GM18498 (cell line): ENCODE measurements around the gene RPH3AL.

Experiments
- ATAC-seq: cut with Tn5 transposase; IDR thresholded peaks from one replicate; pipeline ENCODE4 v1.9.1; 2021; ENCODE audit warnings: mild to moderate bottlenecking, moderate library complexity; ENCODE audit not compliant: unreplicated experiment

Gene RPH3AL

DNA sequence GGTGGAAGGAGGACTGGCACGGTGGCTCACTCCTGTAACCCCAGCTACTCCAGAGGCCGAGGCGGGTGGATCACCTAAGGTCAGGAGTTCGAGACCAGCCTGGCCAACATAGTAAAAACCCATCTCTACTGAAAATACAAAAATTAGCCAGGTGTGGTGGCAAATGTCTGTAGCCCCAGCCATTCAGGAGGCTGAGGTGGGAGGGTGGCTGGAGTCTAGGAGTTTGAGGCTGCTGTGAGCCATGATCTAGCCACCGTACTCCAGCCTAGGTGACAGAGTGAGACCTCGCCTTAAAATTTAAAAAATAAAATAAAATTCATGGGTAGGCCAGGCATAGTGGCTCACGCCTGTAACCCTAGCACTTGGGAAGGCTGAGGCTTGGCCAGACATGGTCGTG, 1.2 kb upstream of the RPH3AL start:
- no peak for ATAC-seq

DNA sequence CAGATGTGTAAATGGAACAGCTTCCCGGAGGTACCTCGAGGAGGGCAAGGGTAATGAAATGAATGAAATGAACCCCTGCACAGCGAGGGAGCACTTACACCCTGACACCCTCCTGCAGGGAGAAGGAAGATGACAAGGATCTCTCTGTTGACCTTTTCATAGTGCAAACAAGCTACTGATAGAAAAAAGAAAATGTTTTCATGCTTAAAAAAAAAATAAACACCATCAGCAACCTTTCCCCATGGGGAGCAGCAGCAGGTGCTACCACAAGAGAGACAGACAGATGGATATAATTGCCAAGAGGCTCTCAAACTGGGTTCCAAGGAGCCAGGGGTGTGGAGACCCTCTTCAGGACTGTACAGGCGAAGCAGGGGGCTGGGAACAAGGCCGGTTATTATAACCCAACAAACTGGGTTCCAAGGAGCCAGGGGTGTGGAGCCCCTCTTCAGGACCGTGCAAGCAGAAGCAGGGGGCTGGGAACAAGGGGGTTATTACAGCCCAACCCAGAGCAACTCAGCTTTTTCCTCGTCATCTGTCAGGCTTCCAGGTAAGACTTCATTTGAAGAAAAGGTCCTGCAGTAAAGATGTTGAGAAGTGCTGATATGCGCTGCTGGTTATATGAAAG, 718 bp upstream of the RPH3AL start:
- no peak for ATAC-seq

DNA sequence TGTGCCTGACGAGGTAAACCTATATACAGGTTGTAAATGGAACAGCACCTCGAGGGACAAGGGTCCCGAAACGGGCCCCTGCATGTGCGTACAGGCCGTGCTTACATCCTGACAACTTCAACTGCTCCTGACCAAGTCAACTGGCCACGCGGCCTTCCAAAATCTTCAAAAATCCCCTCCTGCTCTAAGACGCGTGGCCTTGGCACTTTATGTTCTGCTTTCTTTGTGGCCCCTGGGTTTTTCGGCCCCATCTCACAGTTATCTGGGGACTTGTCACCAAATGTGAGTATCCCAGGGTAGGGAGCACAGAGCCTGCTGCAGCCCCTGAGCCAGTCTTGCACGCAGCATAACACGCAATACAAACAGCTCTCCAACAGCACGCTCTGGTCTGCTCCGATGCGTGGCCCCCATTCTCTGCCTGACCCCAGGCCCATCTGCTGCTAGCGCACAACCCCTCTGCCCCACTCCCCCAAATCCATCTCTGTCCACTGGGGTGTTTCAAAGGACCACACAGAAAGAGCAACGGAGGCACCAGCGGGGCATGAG, 659 bp downstream of the RPH3AL start:
- ATAC-seq = no peak

DNA sequence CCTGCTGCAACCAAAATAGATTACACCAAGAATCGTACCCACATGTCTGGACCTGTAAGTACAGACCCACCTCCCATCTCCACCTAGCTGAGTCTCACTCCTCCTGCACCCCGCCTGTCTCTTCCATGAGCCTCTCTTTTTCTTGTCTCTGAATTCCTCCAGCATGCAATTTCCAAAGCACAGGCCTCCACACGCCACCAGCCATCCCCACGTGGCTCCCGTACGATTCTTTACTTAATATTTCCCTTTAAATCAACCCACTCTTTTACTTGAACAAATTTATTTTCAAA, 1.2 kb downstream of the RPH3AL start:
- no peak for ATAC-seq

DNA sequence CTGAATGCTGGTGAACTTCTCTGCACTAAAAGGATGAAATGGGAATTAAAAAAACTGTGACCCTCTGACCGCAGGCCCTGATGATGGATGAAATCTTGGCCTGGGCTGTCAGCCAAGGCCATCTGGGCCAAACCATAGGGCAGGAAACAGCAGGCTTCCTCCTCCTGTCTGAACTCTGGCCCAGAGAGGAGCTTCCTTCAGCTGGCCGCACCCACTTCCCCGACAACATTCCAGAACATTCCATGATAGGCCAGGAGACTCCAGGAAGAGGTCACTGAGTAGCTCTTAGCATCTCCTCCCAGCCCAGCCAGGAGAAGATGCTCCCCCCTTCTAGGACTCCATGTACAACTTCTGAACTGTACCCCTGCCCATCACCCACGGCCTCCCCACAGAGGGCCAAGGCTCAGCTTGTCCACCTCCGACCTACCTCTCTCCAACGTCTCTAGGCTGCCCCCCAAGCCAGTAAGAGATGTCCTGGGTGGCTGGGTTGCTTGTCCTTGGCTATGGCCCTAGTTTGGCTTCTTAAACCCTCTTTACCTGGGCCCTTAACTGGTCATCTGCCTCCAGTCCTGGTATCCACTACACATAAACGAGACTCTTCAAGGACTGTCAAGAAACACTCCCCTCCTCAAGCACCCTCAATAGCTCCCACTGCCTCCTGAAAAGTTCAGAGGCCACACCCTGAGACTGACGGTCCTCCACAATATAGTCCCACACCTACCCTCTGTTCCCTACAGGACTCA, 1.7 kb downstream of the RPH3AL start:
- ATAC-seq = no peak

DNA sequence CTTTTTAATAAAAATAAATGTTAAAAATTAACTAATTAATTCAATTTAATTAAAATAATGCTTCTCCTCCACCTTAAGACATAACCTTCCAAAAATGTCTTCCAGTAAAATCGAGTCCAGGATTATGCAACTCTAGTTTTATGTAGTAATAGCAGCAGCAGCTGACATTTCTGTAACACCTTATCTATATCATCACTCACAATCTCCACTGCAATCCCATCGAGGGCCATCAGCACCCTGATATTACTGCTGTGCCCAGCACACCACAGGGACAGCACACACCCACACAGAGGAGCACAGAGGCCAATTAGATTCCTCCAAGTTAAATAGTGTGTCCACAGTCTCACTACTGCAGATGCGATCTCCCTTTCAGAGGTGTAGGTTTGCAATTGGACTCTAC, 2.9 kb downstream of the RPH3AL start:
- ATAC-seq = no peak

DNA sequence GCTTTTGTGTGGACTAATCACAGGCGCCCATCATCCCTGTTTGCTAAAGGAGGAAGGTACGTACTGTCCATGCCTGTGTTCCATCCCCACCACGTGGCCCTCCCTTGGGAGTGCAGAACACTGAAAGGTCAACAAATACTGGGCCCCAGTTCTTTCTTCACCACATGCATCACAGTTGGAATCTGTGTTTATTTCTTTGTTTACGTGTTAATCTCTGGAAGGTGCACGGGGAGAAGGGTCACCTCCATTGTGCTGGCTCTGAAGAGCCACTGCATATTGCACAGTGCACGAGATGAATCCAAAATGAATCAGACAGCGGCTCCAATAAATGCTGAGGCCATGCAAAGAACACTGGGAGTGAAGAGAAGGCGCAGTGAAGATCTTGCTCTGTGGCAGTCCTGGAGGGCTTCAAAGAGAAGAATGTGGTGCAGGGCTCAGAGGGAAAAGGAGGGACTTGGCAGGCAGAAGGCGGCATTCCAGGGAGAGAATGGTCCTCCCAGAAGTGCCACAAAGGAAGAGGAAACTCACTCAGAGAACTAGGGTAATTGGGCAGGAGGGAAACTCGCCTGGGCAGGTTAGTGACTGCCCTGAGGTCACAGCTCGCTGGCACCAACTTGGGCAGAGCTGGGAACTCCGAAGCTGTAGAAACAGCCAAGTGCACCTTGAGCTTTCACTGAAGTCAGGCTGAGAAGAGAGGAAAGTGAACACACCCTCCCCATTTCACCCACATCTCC, 3.7 kb downstream of the RPH3AL start:
- no peak for ATAC-seq

DNA sequence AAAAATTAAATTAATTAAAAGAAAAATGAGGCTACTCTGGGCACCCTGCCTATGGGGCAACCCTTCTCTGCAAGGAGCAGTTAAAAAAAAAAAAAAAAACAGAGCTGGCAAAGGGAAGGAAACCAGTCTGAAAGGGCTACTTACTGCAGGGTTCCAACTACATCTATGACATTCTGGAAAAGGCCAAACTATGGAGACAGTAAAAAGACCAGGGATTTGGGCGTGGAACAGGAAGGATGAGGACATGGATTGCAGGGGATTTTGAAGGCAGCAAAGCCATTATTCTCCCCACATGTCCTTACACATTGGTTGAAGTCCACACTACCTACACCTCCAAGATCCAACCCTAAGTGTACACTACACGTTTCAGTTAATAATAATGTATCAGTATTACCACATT, 4.6 kb downstream of the RPH3AL start:
- no peak for ATAC-seq

DNA sequence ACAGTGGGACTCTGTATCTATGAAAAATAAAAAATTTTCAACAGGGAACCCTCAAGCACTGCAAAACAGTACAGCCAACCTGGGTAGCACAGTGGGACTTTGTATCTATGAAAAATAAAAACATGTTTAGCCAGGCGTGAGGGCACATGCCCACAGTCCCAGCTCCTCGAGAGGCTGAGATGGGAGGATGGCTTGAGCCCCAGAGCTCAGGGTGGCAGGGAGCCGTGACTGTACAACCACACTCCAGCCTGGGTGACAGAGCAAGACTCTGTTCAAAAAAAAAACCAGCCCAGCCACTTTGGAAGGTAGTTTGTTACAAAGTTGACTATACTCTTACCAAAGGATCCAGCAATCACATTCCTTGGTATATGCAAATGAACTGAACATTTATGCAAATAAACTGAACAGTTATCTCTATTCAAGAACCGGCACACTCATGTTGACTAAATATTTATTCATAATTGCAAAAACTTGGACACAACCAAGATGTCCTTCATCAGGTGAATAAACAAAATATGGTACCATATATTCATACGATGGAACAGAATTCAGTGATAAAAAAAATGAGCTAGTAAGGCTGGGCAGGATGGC, 5.2 kb downstream of the RPH3AL start:
- no peak for ATAC-seq

DNA sequence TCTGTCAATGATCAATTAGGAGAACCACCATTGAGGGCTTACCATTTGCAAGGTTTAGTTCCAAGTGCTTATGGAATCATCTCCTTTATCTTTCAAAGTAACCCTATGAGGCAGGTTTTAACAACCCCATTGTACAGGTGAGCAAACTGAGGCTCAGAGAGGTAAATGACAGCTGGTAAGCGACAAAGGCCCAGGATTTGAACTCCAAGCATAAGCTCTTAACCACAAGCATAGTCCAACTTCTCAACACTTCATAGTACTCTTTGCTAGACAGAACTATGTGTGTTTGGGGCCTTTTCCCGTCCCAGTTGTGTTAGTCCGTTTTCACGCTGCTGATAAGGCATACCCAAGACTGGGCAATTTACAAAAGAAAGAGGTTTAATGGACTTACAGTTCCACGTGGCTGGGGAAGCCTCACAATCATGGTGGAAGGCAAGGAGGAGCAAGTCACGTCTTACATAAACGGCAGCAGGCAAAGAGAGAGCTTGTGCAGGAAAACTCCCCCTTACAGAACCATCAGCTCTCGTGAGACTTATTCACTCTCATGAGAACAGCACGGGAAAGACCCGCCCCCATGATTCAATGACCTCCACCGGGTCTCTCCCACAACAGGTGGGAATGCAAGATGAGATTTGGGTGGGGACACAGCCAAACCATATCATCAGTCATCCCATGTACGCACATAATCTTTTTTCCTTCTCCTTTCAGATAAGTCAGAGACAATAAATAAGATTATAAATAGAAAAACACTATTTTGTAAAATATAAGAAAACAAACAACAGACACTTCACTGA, 6.4 kb downstream of the RPH3AL start:
- ATAC-seq = no peak

DNA sequence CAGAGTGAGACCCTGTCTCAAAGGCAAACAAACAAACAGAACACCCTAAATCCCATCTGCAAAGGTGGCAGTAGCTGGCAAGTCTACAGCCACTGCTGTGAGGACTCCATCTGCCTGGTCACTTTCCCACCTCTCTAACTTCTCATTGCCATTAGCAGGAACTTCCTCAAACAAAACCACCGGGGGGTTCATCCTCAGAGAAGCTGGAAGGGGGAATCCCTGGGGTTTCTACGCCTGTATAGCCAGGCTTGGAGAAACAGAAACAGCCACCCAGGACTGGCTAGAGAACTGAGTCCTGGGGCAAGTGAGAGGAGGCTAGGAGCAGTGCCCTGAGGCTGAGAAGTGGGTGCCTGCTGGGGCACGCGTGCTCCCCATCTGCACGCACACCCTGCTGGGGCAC, 7.3 kb downstream of the RPH3AL start:
- no peak for ATAC-seq

DNA sequence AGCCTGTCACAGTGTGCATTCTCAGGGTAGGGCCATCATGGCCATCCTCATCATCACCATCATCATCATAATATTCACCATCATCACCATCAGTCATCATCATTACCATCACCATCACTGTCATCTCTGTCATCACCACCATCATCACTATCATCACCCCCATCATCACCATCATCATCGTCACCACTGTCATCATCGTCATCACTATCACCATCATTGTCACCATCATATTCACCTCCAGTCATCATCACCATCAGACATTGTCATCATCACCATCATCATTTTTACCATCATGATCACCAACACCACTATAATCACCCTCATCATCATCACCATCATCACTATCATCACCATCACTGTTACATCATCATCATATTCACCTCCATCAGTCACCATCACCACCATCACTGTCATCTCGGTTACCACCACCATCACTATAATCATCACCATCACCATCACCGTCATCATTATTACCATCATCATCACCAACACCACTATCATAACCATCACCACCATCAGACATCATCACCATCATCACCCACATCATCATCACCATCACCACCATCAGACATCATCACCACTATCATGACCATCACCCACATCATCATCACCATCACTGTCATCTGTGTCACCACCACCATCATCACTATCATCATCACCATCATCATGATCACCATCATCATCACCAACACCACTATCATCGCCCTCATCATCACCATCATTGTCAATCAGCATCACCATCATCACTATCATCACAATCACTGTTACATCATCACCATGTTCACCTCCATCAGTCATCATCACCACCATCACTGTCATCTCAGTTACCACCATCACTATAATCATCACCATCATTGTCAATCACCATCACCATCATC, 8.5 kb downstream of the RPH3AL start:
- ATAC-seq = no peak

DNA sequence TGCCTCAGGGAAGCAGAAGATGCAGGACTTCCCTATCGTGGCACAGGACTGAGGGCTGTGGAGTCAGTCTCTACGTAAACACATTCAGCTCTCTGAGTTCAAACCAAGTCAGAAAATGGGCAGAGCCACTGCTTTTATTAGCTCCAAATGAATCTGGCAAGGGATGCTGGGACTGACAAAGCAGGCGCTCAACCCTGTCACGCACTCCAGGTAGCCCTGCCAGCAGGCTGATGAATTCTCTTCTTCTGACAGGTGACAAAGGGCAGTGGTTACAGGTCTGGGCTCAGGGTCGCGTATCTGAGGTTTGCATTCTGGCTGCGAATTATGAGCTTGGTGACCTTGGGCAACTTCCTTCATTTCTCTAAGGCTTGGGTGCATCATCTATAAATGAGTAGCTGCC, 9.4 kb downstream of the RPH3AL start:
- ATAC-seq = no peak

DNA sequence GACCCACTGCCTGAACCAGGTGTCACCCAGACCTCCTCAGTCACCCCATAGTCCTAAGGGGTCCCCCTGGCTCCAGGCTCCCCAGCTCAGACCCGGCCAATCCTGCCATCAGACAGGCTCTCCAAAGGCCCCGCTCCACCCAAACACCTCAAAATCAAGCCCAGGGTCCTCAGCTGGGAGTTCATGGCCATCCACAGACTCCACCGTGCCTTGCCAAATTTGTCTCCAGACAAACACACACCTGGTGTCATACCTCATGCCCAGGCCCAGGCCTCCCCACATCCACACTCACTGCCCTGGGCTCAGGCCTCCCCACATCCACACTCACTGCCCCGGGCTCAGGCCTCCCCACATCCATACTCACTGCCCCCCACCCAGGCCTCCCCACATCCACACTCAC, 12.5 kb downstream of the RPH3AL start:
- ATAC-seq = no peak

DNA sequence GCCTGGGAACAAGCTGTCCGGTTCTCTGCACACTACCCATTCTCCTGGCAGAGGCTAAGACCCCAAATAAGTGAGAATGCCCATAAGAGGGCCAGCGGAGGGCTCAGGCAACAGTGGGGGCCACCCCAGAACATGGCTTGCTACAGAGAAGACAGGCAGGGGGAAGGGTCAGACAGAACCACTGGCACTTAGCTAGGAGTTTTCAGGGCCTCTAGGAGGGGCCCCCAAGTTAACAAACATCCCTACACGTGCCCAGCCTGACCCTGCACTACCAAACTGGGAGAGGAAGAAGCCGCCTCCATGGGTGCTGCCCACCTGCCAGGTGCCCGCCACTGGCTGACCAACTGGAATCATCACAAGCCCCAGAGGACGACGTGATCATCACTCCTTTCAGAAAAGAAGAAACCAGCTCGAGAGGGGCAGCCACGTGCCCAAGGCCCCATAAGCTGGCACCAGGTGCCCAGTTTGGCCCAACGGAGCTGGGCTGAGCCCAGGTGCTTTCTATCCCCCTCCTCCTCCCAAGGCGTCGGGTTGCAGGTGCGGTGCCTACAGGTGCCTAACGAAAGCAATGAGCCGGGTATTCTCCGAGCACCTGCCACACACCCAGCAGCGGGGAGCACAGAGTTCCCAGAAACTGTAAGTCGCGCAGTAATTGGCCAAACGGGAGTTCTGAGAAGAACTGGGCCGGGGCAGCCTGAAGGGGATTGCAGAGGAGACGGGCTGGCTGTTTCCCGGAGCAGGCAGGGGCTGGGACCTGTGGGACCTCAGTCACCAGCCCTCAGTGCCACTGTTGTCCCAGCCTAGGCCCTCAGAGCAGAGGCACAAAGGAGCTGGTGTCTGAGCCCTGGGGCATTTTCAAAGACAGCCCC, 13.2 kb downstream of the RPH3AL start:
- ATAC-seq = no peak

DNA sequence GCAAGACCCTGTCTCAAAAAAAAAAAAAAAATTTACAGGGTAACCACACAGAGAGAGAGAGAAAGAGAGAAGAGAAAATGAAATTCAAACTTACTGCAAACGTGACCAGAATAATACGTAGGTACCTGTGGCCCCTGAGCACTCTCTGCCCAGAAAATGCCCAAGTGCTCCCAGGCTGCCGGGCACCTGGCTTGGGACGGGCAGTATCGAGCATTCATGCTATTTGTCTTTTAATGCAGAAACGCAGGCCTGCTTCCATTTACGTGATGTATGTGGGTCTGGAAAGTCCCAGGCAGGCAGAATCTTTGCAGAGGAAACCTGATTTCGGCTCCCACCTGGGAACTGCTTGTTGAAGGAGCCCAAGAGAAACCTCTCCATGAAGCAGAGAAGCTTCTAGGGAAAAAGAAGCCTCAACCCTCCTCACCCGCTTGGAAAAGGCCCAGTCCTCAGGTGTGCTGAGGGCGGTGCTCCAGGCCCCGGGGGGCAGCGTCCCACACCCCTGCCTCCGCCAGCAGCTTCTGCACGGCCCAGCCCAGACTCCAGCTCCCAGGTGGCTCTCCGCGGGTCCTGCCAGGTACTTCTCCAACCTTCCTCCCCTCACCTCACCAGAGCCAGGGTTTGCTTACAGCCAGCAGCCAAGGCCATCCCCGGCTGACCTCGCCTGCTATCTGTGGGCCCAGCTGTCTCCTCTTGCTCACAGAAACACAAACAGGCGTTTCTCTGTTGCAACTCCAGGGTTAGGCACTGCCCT, 14.0 kb downstream of the RPH3AL start:
- no peak for ATAC-seq

DNA sequence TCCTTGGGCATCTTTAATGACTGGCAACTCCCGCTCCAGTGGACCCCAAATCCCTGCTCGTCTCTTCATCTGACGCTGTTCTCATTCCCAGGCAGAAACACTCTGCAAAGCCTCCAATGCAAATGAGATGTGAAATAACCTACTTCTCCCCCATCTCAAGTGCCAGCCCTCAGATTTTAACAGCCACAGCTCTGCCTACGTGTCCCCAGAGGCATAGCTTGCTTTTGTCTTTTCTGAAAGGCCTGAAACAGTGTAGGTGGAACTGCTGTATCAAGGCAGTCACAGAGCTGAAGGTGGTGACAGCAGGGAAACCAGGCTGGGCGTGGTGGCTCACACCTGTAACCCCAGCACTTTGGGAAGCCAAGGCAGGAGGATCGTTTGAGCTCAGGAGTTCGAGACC, 14.7 kb downstream of the RPH3AL start:
- ATAC-seq = no peak

DNA sequence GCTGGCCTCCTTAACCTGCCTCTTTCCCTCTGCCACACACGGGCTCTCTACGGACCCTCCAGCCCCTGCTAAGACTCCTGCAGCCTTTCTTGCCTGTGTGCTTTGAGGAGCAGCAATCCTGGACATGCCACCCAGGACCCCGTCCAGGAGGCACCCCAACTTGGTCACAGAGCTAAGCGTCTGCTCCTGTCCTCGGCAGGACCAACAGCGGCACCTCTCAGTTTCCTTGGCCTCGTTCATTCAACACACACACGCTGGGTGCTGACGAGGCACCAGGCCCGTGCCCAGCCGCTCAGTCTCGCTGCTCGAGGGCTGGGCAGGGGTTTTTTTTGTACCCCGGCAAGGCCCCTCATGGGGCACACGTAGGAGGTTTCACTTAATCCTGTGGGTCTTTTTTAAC, 15.2 kb downstream of the RPH3AL start:
- no peak for ATAC-seq
